NCI-H2171 treated with DMSO at 0.1 percent for 48 hours (cell line): Measurements from ENCODE around the gene FAM136A.
A peak's percentile ranks its signal among the peaks of the same experiment; 100 is the strongest.
"Not testable (repeated sequence)": the region's sequence is repeated elsewhere in the genome, so short reads cannot be mapped to it uniquely, and the experiment has no call there.

Experiments
- DNase-seq: peaks from one replicate; lab custom pipeline; 2025; lab: John Stamatoyannopoulos, UW

The FAM136A gene

DNA sequence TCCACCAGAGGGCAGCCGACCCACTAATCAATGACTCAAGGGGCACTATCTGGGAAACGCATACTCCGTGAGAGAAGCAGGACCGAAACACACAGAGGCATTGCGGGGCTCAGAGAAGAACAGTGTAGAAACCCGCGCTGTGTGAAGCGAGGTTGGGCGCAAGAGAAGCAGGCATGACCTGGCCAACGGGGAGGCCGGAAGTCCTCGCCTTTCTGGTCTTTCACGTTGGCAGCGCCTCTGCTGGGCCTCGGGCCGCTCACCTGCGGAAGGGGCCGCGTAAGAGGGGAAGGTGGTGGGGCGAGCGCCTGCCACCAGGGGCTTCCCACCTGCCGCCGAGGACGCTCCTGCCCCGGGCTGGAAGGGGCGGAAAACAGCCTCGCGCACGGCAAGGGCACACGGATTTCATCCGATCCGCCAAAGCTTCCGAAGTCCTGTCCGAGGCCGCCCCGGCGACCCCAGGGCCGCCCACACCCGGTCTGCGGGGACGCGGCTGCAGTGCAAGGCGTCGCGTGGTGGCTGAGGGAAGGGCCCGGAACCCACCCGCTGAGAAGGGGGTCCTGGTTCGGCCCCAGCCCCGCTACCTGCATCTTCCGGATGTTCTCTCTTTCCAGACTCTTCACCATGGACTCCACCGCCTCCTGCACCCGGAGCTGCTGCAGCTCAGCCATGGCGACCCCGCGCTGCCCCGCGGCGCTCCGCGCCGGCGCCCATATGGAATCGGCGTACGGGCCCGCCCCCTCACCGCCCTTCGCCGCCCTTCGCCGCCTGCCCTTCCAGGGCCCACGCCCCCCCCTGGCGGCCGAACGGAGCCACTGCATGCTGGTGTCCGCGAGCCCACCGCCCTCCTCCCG is at the start of gene FAM136A:
TSS of gene FAM136A (minus strand) at position 724 of the 851 bp plus-strand sequence. CDS start at position 668, 56 bp downstream.
- peak; percentile 86 for DNase-seq

DNA sequence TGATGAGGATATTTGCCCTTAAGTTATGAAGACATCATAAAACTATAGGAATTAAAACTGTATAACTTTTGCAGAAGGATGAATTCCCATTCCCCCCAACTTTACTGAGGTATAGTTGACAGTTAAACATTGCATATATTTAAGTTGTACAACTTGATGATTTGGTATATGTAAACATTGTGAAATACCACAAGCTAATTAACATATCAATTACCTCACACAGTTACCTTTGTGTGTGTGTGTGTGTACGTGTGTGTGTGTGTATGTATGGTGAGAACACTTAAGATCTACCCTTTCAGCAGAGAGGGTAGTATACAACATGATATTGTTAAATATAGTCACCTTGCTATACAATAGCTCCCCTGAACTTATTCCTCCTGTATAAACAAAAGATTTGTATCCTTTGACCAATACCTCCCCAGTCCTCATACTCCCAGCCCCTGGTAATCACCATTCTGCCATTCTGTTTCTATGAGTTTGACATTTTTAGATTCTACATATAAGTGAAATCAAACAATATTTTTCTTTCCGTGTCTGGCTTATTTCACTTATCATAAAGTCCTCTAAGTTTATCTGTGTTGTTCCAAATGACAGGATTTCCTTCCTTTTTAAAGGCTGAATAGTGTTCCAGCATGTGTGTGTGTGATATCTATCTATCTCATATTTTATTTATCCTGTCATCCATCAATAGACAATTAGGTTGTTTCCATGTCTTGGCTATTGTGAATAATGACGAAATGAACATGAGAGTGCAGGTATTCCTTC is 48.2 kb upstream of the FAM136A start:
- DNase-seq: no peak

DNA sequence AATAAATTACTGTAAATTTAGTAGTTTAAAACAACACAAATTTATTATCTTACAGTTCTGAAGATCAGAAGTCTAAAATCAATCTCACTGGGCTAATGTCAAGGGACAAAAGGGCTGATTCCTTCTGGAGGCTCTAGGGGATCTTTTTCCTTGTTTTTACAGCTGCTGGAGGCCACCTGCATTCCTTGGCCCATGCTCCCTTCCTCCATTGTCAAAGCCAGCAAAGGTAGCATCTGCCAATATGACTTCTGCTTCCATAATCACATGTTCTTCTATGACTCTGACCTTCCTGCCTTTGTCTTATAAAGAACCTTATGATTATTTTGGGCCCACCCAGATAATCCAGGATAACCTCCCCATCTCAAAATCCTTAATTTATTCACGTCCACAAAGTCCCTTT is 46.0 kb upstream of the FAM136A start:
- no peak for DNase-seq

DNA sequence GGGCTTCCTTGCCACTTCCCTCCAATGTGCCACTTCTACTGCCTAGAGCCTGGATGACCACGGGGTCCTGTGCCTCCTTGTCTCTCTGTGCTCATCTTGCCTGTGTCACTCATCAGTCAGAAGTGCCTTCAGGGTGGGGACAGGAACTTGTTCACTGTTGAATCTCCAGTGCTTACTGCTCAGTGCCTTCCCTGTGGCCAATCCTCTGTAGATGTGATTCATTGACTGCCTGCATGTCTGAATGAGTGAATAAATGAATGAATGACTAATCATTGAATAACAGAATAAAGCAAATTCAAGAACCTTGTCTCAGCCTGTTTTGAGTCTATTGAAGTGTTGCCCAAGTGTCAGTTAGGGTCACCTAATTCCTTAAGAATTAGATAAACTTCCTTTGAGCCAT is 42.3 kb upstream of the FAM136A start:
- DNase-seq: no peak

DNA sequence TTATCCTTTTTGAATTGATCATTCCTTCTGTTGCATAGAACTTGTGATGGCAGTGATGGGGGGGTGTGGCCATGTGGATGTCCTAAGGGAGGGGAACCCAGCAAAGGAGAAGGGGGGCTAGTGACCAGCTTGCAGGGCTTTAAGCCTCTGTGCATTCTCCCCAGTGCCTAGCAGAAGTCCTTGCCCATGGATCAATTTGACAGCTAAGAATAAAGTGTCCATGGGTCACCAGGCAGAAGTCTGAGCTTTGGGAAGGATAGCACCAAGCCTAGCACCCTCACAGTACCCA is 39.6 kb upstream of the FAM136A start:
- DNase-seq: no peak

DNA sequence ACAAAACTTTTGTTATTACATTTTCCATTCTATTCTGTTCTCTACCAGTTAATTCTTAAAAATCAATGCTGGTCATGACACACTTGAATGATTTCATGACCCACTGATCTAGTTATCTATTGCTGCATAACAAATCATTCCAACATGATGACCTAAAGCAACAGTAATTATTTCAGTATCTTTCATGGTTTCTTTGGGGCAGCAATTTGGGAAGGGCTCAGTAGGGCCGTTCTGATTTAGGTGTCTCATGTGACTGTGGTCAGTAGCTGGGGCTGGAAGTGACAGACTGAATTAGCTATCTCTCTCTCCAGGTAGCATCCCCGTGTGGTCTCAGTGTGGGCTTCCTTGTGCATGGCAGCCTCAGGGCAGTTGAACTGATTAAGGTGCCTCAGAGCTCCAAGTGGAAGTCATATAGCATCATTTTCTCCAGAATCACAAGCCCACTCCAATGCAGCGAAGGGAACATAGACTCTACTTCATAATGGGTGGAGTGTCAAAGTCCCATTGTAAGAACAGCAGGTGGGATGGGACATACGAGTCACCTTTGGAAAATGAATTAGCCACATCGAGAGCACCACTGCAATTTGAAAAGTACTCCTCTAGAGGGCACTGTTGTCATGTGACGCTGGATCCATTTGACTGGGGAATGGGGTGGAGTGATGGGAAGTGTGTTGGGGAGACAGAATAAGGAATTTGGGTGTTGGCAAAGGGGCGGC is 39.1 kb upstream of the FAM136A start:
- DNase-seq: peak; percentile 66

DNA sequence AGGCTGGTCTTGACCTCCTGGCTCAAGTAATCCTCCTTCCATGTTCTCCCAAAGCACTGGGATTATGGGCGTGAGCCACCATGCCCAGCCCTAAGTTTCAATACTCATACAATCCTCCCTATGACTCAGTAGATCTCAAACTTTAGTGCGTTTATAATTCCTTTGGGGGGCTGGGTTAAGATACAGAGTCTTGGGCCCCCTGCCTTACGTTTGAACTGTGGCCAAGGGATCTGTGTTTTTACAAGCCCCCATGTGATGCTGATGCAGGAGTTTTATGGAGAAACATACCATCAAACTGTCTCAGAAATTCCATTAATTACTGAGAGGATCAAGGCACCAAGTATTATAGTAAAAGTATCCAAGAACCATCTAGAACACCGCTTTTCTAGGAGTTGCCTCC is 38.2 kb upstream of the FAM136A start:
- no peak for DNase-seq

DNA sequence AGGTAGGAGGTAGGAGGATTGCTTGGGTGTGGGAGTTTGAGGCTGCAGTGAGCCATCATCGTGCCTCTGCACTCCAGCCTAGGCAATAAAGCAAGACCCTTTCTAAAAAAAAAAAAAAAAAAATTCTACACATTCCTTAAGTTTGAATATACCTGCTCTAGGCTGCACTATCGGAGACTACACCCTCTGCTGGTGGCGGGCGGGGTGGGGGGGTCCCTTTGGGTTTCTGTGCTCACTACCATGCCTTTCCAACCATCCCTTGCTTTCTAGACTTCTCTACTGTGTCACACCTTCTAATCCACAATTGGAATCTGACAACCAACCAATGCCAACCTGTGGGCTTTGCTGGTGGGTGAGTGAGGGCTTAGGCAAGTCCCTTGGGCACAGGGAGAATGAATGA is 34.7 kb upstream of the FAM136A start:
- DNase-seq: no peak

DNA sequence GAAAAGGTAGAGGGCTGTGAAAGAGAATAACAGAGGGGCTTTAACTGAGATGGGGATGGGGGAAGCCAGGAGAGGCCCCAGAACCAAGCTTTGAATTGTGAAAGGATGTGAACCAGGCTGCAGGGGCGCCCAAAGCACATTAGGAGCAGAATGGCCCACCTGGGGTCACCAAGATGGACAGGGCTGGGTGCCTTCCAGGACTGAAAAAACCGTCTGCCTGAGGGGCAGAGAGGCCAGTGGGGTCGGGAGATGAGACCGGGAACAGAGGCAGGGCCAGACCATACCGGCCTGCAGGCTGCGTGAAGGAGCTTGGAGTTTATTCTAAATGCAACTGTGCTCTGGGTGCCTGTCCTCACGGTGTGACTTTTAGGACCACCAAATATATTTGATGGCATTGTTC is 29.1 kb upstream of the FAM136A start:
- DNase-seq: no peak

DNA sequence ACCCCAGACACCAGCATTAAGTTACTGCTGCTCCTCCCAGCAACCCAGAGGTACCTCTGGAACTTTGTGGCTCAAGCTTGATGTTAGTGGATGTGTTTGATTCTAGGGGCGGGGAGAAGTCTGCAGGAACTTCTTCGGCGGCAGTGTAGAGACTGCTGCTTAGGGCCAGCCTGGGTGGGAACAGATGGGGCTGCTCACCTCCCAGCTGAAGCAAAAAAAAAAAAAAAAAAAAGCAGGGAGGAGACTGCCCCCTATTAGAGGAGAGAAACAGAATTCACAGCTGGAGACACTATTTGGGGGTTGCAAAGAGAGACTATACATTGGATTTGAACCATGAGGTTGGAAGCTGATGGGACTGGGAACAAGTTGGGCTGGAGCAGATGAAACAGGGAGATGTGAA is 28.6 kb upstream of the FAM136A start:
- peak; percentile 54 for DNase-seq

DNA sequence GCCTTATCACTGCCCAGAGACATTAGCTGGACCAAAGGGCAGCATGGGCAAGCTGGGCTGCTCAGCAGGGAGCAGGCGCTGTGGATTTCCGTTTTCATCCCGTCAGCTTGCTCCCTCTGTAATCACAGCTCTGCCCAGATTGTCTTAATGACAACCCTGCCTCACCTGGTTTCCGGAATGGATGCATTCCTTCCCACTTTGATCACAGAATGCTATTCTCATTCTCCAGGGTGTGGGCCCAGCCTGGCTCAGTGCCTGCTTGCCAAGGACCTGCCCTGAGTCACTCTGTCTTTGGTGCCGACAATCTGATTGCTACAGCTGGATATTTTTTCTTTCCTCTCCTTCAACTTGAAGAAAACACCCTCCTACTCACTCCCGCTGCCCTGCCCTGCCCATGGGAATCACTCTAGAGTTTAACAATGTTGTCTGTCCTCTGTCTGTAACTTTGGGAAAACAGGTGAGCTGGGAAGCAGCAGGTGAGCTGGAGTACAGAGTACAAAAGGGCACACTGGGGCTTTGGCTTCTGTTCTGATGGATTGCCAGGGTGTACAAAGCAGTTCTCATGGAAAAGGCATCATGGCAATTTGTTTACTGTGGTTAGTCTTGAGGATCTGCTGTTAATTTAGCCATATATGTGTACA is 27.2 kb upstream of the FAM136A start:
- peak; percentile 3 for DNase-seq

DNA sequence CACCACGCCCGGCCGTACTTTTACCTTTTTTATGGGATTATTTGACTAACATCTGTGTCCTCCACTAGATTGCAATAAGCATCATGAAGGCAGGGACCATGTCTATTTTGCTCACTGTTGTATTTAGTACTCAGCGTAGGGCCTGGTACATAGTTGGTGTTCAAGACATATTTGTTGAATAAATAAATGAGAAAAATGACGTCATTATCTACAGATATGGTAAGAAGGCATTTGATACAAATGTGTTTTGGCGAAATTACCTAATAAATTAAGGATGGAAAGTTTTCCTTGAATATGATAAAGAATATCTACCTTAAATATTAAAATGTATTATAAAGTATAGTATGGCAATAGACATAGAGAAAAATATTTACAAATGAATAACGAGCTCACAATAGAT is 24.0 kb upstream of the FAM136A start:
- no peak for DNase-seq

DNA sequence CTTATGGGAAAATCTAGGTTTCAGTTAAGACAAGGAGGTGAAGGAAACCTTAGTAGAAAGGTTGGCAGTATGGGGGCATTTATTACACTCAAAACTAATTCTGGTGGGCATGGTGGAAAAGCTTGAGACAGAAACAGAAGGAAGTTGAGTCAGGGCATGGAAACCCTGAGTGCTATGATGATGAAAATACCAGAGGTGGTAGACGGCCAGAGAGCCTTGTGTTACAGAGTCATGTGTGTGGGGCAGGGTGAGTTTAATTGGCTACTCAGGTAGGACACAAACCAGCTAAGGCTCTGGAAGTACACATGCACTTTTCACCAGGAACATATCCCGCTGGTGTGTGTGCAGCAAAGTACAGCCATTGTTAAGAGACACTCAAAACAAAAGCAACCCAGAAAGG is 20.7 kb upstream of the FAM136A start:
- DNase-seq: no peak

DNA sequence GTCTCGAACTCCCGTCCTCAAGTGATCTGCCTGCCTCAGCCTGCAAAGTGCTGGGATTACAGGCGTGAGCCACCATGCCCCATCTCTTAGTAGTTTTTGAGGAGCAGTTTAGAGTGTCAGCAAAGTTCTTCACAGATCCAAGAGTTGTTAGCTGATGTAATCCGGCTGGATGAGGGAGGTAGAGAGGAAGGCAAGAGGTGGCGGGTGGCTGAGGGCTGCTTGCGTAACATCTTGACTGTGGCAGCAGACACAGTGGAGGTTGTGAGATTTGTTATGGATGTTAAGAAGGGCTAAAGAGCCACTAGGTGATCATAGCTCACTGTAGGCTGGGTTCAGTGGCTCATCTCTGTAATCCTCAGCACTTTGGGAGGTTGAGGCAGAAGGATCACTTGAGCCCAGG is 19.5 kb upstream of the FAM136A start:
- DNase-seq: no peak

DNA sequence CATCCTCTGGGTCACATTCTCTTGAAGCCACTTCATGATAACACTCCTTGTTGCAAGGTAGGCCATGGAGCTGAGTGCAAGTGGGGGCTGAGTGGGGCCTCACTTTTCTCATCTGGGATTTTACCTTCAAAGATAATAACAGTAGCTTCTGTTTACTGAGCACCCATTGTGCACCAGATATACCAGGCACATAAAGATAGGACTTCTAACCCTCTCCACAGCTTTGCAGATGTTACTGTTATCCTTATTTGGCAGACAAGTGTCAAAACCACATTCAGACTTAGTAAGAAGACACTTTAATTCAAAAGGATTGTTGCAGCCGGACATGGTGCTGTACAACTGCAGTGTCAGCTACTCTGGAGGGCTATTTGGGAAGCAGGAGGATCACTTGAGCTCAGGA is 12.8 kb upstream of the FAM136A start:
- DNase-seq: no peak

DNA sequence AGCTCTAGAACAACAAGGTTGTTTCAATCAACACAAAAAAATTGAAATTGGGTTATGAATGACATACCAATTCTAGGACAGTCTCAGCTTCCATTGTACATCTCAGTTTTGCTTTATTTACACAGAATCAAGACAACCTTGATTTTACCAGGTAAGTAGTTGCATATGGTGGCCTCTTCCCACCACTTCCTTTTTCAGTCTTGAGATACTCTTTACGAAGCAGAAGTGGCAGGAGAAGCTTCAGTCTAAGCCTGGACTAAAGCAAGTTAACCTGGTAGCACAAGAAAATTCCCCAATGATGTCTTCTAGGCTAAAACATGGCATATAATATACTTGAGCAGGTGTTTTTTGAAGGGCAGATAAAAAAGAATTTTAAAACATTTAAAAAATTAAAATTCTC is 10.7 kb upstream of the FAM136A start:
- no peak for DNase-seq

DNA sequence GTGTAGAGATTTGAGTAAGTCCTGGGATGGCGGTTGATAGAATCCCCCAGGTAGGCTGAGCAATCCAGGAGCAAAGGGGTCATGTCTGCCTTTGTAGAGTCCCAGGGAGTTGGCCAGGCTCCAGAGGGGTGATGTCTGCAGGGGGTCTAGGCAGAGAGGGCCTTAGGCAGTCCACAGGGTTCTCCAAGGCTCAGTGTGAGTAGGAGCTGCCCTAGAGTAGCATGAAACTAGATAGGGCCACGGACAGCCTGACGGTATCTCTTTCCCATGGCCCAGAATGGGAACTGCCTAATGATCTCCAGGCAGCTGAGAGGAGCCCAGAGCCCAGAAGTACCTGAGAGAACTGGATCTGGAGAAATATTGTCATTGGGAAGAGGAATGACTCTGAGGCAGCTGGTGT is 9.0 kb upstream of the FAM136A start:
- no peak for DNase-seq

DNA sequence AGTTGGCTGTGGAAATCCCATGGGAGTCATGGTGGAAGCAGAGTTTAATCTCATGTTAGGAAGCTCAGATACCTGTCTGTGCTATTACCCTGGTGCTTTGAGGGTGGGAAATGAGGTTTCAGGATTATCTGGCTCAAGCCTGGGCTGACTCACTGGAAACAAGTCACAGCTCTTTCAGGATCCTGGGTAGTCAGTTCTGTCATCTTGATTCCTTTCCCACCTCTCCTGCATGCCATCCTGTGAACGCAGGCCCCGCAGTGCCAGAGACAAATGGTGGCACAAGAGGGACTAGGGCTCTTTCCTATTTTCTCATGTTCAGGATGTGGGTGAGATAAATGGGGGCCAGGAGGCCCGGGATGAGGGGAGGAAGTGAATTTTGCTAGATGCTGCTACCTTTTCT is 3.7 kb upstream of the FAM136A start:
- DNase-seq: peak; percentile 19

DNA sequence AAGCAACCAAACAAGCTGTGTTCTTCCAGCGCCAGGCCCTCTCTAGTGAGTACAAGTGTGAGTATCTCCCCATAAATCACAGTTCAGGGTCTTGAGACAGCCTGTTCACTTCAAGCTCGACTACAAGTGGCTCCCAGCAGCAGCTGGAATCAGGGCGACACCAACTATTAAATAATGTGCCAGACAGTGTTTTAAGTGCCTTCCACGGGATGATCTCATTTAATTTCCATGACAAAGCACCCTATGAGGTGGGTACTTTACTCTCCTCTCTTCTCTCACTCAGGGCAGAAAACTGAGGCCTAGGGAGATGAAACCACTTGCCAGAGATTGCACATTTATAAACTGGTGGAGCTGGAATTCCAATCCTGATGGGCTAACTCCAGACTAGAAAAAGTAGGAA is 2.6 kb upstream of the FAM136A start:
- DNase-seq: no peak

DNA sequence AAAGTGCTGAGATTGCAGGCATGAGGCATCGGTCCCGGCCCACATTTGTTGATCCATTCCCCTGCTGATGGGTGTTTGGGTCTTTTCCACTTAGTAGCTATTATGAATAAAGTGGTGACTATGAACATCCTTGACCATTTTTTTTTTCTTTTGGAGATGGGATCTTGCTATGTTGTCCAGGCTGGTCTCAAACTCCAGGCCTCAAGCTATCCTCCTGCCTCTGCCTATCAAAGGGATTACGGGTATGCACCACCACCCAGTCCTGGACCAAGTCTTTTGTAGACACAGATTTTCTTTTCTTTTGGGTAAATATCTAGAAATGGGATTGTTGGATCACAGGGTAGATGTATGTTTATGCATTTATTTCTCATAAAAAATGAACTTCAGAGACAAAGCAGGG is 1.3 kb upstream of the FAM136A start:
- DNase-seq: no peak

DNA sequence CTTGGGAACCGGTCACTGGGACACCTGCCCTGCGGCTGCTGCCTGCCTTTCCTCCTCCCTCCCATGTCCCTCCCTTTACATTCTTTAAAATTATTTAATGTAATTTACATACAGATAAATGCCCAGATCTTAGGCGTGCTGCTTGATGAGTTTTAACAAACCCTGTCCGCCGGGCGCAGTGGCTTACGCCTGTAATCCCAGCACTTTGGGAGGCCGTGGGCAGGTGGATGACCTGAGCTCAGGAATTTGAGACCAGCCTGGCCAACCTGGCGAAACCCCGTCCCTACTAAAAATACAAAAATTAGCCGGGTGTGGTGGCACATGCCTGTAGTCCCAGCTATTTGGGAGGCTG is 304 bp upstream of the FAM136A start:
- DNase-seq: not testable (repeated sequence)

DNA sequence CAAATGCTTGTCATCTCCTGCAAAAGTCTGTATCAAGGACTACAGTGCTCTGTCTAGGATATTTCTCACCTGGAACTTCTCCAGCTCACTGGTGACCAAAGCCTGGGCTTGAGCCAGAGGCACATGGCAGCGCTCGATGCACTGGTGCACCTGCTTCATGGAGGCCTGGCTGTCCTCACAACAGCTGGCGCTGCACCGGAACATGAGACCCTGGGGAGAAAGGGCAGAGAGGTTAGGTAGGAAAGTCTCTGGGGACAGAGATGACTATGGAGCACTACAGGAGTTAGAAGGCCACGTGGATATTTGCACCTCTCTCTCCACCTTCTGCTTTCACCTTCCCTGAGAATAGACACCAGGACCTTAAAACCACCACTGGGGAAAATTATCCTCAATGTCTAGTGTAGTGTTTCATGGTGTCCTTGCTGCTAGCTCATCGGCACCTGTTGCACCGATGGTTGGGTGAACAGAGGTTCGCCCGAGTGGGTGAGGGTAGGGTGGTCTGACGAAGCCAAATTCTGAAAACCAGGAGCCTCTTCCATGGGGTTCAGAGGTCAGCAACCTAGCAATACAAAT is 1.0 kb downstream of the FAM136A start:
- DNase-seq: peak; percentile 41
